H1 (cell line): ENCODE results near the gene LRG1. TPM values are rescaled to one million over a fixed set of nuclear protein-coding genes. Genes with fewer than 3 reads are reported as not detected.

Experiments used
- CTCF ChIA-PET: fragments of 300-600 bp; sonication (Branson Sonifier 250); formaldehyde crosslinking; loops from one replicate; lab custom pipeline; 2021; ENCODE audit not compliant: partially characterized antibody; lab: Charles Lee
- POLR2A ChIA-PET: fragments of 300-600 bp; sonication (Branson Sonifier 250); formaldehyde crosslinking; loops from one replicate; lab custom pipeline; 2021; ENCODE audit warnings: inconsistent platforms; ENCODE audit not compliant: partially characterized antibody; lab: Charles Lee
- DNase-seq, 2 experiments: peaks; one replicate each; pipeline versions ENCODE4 v3.0.0 to v3.0.0-alpha.2; 2010 to 2022; ENCODE audit warnings: low spot score in 2 of 2, low read depth in 1 of 2, mixed read lengths in 1 of 2
- FAIRE-seq: peaks from 2 replicates; lab custom pipeline; 2011; peaks lifted over from hg19 to GRCh38; lab: Jason Lieb, UNC
- H2AFZ ChIP-seq: 2 replicates; pipeline ENCODE4 v1.8.1; 2012; ENCODE audit warnings: low read length, inconsistent platforms
- H2AK5ac ChIP-seq: 2 replicates; pipeline ENCODE4 v1.6.1; 2013; ENCODE audit warnings: low read depth, low read length
- H2BK120ac ChIP-seq: replicated peaks from 2 replicates; pipeline ENCODE3; 2013; ENCODE audit warnings: low read depth, low read length, inconsistent platforms
- H2BK12ac ChIP-seq: 2 replicates; pipeline ENCODE4 v1.6.1; 2013; ENCODE audit warnings: low read depth, low read length
- H2BK15ac ChIP-seq: 2 replicates; pipeline ENCODE4 v1.6.1; 2013; ENCODE audit warnings: low read length
- H2BK20ac ChIP-seq: 2 replicates; pipeline ENCODE4 v1.6.1; 2013; ENCODE audit warnings: low read length
- H2BK5ac ChIP-seq: 2 replicates; pipeline ENCODE4 v1.6.1; 2013; ENCODE audit warnings: low read depth, low read length
- H3K14ac ChIP-seq: 2 replicates; pipeline ENCODE4 v1.6.1; 2013; ENCODE audit warnings: inconsistent platforms; ENCODE audit not compliant: insufficient read length
- H3K18ac ChIP-seq: 2 replicates; pipeline ENCODE4 v1.6.1; 2013; ENCODE audit warnings: low read length; ENCODE audit errors: extremely low read depth
- H3K23ac ChIP-seq: 2 replicates; pipeline ENCODE4 v1.6.1; 2013; ENCODE audit warnings: inconsistent platforms; ENCODE audit not compliant: insufficient read length
- H3K23me2 ChIP-seq: 2 replicates; pipeline ENCODE4 v1.6.1; 2013; ENCODE audit warnings: low read depth, low read length
- H3K27ac ChIP-seq: 2 replicates; pipeline ENCODE4 v1.6.1; 2011; ENCODE audit warnings: low read depth, low read length, inconsistent platforms
- H3K27me3 ChIP-seq, 4 experiments: replicated peaks in 1 of 4; 1 replicate in 1 of 4; 2 replicates in 3 of 4; pipeline versions ENCODE4 v1.6.1 to v1.8.1; 2011 to 2013; ENCODE audit warnings: low read length in 3 of 4, mild to moderate bottlenecking in 3 of 4, inconsistent platforms in 2 of 4, mixed read lengths in 2 of 4, moderate library complexity in 1 of 4; ENCODE audit not compliant: control insufficient read depth in 3 of 4, insufficient read depth in 3 of 4; ENCODE audit errors: extremely low read depth in 1 of 4
- H3K36me3 ChIP-seq, 4 experiments: 2 replicates each; pipeline versions ENCODE4 v1.6.1 to v1.8.1; 2011 to 2013; ENCODE audit warnings: mild to moderate bottlenecking in 4 of 4, low read length in 3 of 4, moderate library complexity in 2 of 4, control low read depth in 1 of 4, inconsistent platforms in 1 of 4; ENCODE audit not compliant: insufficient read depth in 4 of 4, control insufficient read depth in 2 of 4
- H3K4ac ChIP-seq: replicated peaks from 2 replicates; pipeline ENCODE3; 2013; ENCODE audit warnings: low read length, low read depth, mixed read lengths, inconsistent platforms; ENCODE audit not compliant: insufficient read length
- H3K4me1 ChIP-seq, 4 experiments: replicated peaks in 1 of 4; 1 replicate in 1 of 4; 2 replicates in 3 of 4; pipeline versions ENCODE4 v1.6.1 to v1.8.1; 2011 to 2013; ENCODE audit warnings: low read length in 3 of 4, inconsistent platforms in 2 of 4, mixed read lengths in 1 of 4; ENCODE audit not compliant: insufficient read depth in 4 of 4, control insufficient read depth in 3 of 4
- H3K4me2 ChIP-seq, 2 experiments: 2 replicates each; pipeline versions ENCODE4 v1.6.1 to v1.8.1; 2011 to 2013; ENCODE audit warnings: low read depth in 2 of 2, low read length in 2 of 2, control low read depth in 1 of 2, inconsistent platforms in 1 of 2, mild to moderate bottlenecking in 1 of 2; ENCODE audit not compliant: insufficient read depth in 1 of 2
- H3K4me3 ChIP-seq, 4 experiments: fragments of 200-600, 300-600 bp in 1 of 4; sonication (generic), shearing (Covaris generic), sonication (Bioruptor Twin) in 1 of 4; 2 replicates each; pipeline versions ENCODE4 v1.5.1 to v1.8.1; 2011 to 2016; ENCODE audit warnings: low read length in 4 of 4, low read depth in 3 of 4, control low read depth in 2 of 4, inconsistent platforms in 2 of 4, mild to moderate bottlenecking in 2 of 4, mixed read lengths in 1 of 4, moderate library complexity in 1 of 4; ENCODE audit not compliant: insufficient read depth in 2 of 4; ENCODE audit errors: extremely low read depth in 1 of 4
- H3K56ac ChIP-seq: replicated peaks from 2 replicates; pipeline ENCODE3; 2013; ENCODE audit warnings: low read depth, mild to moderate bottlenecking, mixed read lengths, low read length, inconsistent platforms; ENCODE audit not compliant: insufficient read length
- H3K79me1 ChIP-seq: 2 replicates; pipeline ENCODE4 v1.6.1; 2013; ENCODE audit warnings: low read depth, low read length, control low read depth
- H3K79me2 ChIP-seq, 2 experiments: 2 replicates each; pipeline versions ENCODE4 v1.6.1 to v1.8.1; 2012 to 2013; ENCODE audit warnings: low read length in 2 of 2, mild to moderate bottlenecking in 2 of 2, inconsistent platforms in 1 of 2; ENCODE audit not compliant: insufficient read depth in 2 of 2, control insufficient read depth in 1 of 2
- H3K9ac ChIP-seq, 4 experiments: replicated peaks in 1 of 4; 1 replicate in 1 of 4; 2 replicates in 3 of 4; pipeline versions ENCODE4 v1.6.1 to v1.8.1; 2011 to 2013; ENCODE audit warnings: low read depth in 3 of 4, low read length in 3 of 4, control low read depth in 2 of 4, mild to moderate bottlenecking in 2 of 4, moderate library complexity in 2 of 4, inconsistent platforms in 1 of 4; ENCODE audit errors: extremely low read depth in 1 of 4
- H3K9me3 ChIP-seq, 2 experiments: 2 replicates each; pipeline versions ENCODE4 v1.6.1 to v1.8.1; 2012 to 2013; ENCODE audit warnings: mild to moderate bottlenecking in 2 of 2, moderate library complexity in 2 of 2, control low read depth in 1 of 2, inconsistent platforms in 1 of 2, low read depth in 1 of 2, low read length in 1 of 2, mixed read lengths in 1 of 2; ENCODE audit not compliant: insufficient read depth in 2 of 2
- H4K20me1 ChIP-seq, 2 experiments: replicated peaks in 1 of 2; 2 replicates each; pipeline versions ENCODE3 to v1.8.1; 2011 to 2013; ENCODE audit warnings: inconsistent platforms in 2 of 2, low read length in 2 of 2, mild to moderate bottlenecking in 1 of 2; ENCODE audit not compliant: insufficient read depth in 2 of 2, control insufficient read depth in 1 of 2
- H4K5ac ChIP-seq: 2 replicates; pipeline ENCODE4 v1.6.1; 2013; ENCODE audit warnings: low read length, low read depth, mixed read lengths, inconsistent platforms; ENCODE audit not compliant: insufficient read length
- H4K8ac ChIP-seq: 2 replicates; pipeline ENCODE4 v1.8.0; 2013; ENCODE audit warnings: mild to moderate bottlenecking, moderate library complexity, low read length, inconsistent platforms; ENCODE audit not compliant: insufficient read depth; ENCODE audit errors: extremely low read depth
- H4K91ac ChIP-seq: replicated peaks from 2 replicates; pipeline ENCODE3; 2013; ENCODE audit warnings: low read length, mixed read lengths, inconsistent platforms; ENCODE audit not compliant: insufficient read length
- CHD1 ChIP-seq: IDR thresholded peaks from 2 replicates; pipeline ENCODE4 v1.6.1; 2012; ENCODE audit warnings: low read depth, low read length, improper control_type of control experiment
- CTBP2 ChIP-seq: IDR thresholded peaks from 2 replicates; pipeline ENCODE4 v1.7.0; 2011; ENCODE audit warnings: borderline replicate concordance, mild to moderate bottlenecking, moderate library complexity, mixed read lengths, low read length; ENCODE audit not compliant: insufficient read depth, insufficient read length
- EZH2 ChIP-seq: fragments of 200-600 bp; sonication (generic); IDR thresholded peaks from 2 replicates; pipeline ENCODE4 v1.7.1; 2012; ENCODE audit warnings: low read depth, mild to moderate bottlenecking, moderate library complexity, low read length, inconsistent platforms; ENCODE audit not compliant: severe bottlenecking
- HDAC2 ChIP-seq, 2 experiments: fragments of 300-600 bp in 1 of 2; sonication (generic) in 1 of 2; IDR thresholded peaks; 2 replicates each; pipeline ENCODE4 v1.6.1; 2011 to 2012; ENCODE audit warnings: low read depth in 2 of 2, low read length in 2 of 2, mild to moderate bottlenecking in 2 of 2, moderate library complexity in 2 of 2, borderline replicate concordance in 1 of 2, inconsistent platforms in 1 of 2
- JUN ChIP-seq: IDR thresholded peaks from 2 replicates; pipeline ENCODE4 v1.6.1; 2011; ENCODE audit warnings: low read depth, mild to moderate bottlenecking, improper control_type of control experiment, low read length
- POLR2A ChIP-seq, 2 experiments: IDR thresholded peaks; 1 replicate in 1 of 2; 2 replicates in 1 of 2; pipeline ENCODE4 v1.6.1; 2011; ENCODE audit warnings: low read depth in 2 of 2, low read length in 2 of 2, mild to moderate bottlenecking in 2 of 2; ENCODE audit errors: control extremely low read depth in 1 of 2
- SIN3A ChIP-seq, 2 experiments: IDR thresholded peaks in 1 of 2; conservative IDR thresholded peaks in 1 of 2; 2 replicates each; pipeline ENCODE4 v1.6.1; 2011 to 2012; ENCODE audit warnings: low read length in 2 of 2, improper control_type of control experiment in 1 of 2, low read depth in 1 of 2, mild to moderate bottlenecking in 1 of 2
- TCF12 ChIP-seq: IDR thresholded peaks from 2 replicates; pipeline ENCODE4 v1.6.1; 2011; ENCODE audit warnings: low read depth, mild to moderate bottlenecking, low read length
- WGBS, 2 experiments: shearing (Covaris generic) in 1 of 2; methylation state at CpG; one replicate each; pipeline versions ENCODE4 v1.1.6 to v1.1.7; 2013 to 2015; ENCODE audit warnings: low lambda C conversion rate in 2 of 2, mixed read lengths in 2 of 2, inconsistent platforms in 1 of 2, low coverage in 1 of 2, missing lambda C conversion rate in 1 of 2; ENCODE audit not compliant: insufficient replicate concordance in 2 of 2, insufficient coverage in 1 of 2, insufficient read length in 1 of 2; ENCODE audit errors: extremely low coverage in 1 of 2, missing lambda C conversion rate in 1 of 2; 5-methylcytosine and 5-hydroxymethylcytosine counted together
- polyA plus RNA-seq, 7 experiments: library from polyadenylated mRNA; depleted of rRNA in 3 of 7; stranded (reverse) in 5 of 7; unstranded in 2 of 7; fragments of >200 nt in 5 of 7; fragments of 200-250 nt in 2 of 7; gene quantifications; 1 replicate in 5 of 7; 2 replicates in 1 of 7; 4 replicates in 1 of 7; pipeline versions ENCODE4 v1.2.1 to v1.2.3, GENCODE V29; 2011 to 2013; ENCODE audit warnings: missing spikeins in 2 of 7, mixed read lengths in 2 of 7
- total RNA-seq: library from RNA; stranded (reverse); fragmentation: NEBNext Ultra II Directional; extraction: Animal tissue kit (Norgen Biotek cat#: 25700); gene quantifications from 2 replicates; pipeline ENCODE4 v1.2.1, GENCODE V29; 2021

Gene LRG1
- total and polyA plus RNA-seq, 2 of the 8 experiments (the other 6 are each of a cell fraction or from before 2014, with no cell fraction given) = 0.48 to 0.79 TPM

- POLR2A ChIA-PET = interaction anchor here (1.0 to 3.5 kb wide), 4 partner anchors 9 to 43 kb away, joined by 3 to 19 read pairs (median 11); partner anchors contain the start of gene PLIN4
- Histone ChIP-seq H3K79me1 (peaks cover 2% of the 10 kb centered on the region; the same call in 1 of the 2 replicates), H4K8ac (no peak overlapping the region), H3K36me3 (peaks cover 3 to 37% (median 7%) of the 10 kb centered on the region in 4 experiments; a peak in 5 of 8 replicates), H3K4me2 (no peak overlapping the region), H3K14ac (no peak overlapping the region), H2BK20ac (no peak overlapping the region), H3K56ac (no peak overlapping the region), H4K5ac (no peak overlapping the region), H3K23me2 (no peaks in the 10 kb centered on the region), H3K9me3 (no peaks in the 10 kb centered on the region), H3K27me3 (peaks cover 0 to 9% (median 7%) of the 10 kb centered on the region in 4 experiments; a peak in 3 of 7 replicates), H3K4ac (no peak overlapping the region), H2BK5ac (no peak overlapping the region), H3K4me1 (no peaks in the 10 kb centered on the region), H3K27ac (no peak overlapping the region), H2BK12ac (no peak overlapping the region), H4K91ac (no peak overlapping the region), H3K23ac (no peak overlapping the region), H2AFZ (no peak overlapping the region), H2AK5ac (no peak overlapping the region), H3K18ac (no peak overlapping the region), H3K4me3 (no peak overlapping the region), H3K9ac (no peak overlapping the region), H4K20me1 (peaks cover 14 to 30% of the 10 kb centered on the region in 2 experiments), H2BK120ac (no peak overlapping the region), H3K79me2 (no peaks in the 10 kb centered on the region), H2BK15ac (no peak overlapping the region)
- CTCF ChIA-PET = interaction anchor here (0.6 to 5.2 kb wide), 6 partner anchors 10 to 52 kb away, joined by 3 to 40 read pairs (median 4); no protein-coding TSS in a partner anchor
- no peak for TF ChIP-seq CTBP2
- 0 out of 3 replicates have a peak, but pooled peaks of 1 of the 2 experiments have one; percentile 24 for TF ChIP-seq POLR2A (IDR thresholded peaks at IDR 0.05; ENCODE audit: control extremely low read depth in 1 of 2, low read depth in 2 of 2, low read length in 2 of 2)
- no peak for TF ChIP-seq JUN
- no peak for TF ChIP-seq CHD1
- TF ChIP-seq EZH2 = no peak
- no peak for TF ChIP-seq SIN3A (conservative IDR thresholded peaks at IDR 0.05 in 1 of 2, IDR thresholded peaks at IDR 0.05 in 1 of 2; ENCODE audit: low read depth in 1 of 2, low read length in 2 of 2)
- no peak for TF ChIP-seq HDAC2 (IDR thresholded peaks at IDR 0.05; ENCODE audit: borderline replicate concordance in 1 of 2, low read depth in 2 of 2, low read length in 2 of 2)
- no peak for TF ChIP-seq TCF12
- WGBS, 2 experiments = 81% methylated on average over 15 of the region's 15 CpGs; no CpG with 5 or more reads in 1 of the 2 experiments
- DNase-seq = no peak
- no peak for FAIRE-seq
These were observed 34.8 kb downstream of the LRG1 start for GRCh38 chr19:4504891-4505569.
